NOMO-1 (cell line): ENCODE results near the gene GNAO1.

ENCODE experiments used
- DNase-seq, 2 experiments: peaks; one replicate each; lab custom pipeline; 2025; ENCODE audit not compliant: unreplicated experiment in 2 of 2; lab: John Stamatoyannopoulos, UW

The GNAO1 gene

DNA sequence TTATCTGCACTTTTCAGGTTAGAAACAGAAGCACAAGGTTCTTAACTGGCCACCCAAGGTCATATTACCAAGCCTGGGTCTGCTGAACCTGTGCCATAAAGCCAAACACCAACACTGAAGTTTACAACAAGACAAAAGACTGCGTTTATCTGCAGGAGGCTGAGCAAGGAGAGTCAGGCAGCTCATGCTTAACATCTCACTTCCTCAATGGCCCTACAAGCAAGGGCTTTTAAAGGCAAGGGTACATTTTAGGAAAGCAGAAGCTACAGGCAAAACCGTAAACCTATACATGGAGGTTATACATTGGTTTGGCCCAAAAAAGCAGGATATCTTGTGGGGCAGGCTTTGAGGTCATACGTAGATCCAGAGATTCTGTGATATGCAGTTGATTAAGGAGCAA lies 91.2 kb downstream of the GNAO1 start:
- peak; percentile 70 to 93 for DNase-seq

- no peak for DNase-seq
These were observed 93.2 kb downstream of the GNAO1 start for GRCh38 chr16:56284521-56284920.

GRCh38 chr16:56286809-56287208 lies 95.5 kb downstream of the GNAO1 start:
- no peak for DNase-seq

DNA sequence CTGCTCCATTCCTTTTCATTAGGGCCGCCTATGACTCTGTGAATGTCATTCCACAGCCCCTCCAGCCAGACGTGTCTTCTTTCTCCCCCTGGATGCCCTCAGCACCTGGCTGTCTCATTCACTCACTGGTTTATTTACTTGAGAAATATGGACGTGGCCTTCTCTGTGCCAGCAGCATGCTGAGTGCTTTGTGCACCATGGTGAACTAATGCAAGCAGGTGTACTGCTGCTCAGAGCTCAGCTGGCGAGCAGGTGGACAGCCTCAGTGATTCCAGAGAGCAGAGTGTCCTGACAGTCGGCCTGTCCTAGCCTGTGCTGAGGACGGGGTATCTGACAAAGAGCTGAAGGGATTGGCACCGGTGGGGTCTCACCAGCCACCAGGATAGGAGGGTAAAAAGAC lies 96.7 kb downstream of the GNAO1 start:
- DNase-seq, result no peak

- no peak for DNase-seq
These were observed 98.1 kb downstream of the GNAO1 start for GRCh38 chr16:56289416-56289815.

DNA sequence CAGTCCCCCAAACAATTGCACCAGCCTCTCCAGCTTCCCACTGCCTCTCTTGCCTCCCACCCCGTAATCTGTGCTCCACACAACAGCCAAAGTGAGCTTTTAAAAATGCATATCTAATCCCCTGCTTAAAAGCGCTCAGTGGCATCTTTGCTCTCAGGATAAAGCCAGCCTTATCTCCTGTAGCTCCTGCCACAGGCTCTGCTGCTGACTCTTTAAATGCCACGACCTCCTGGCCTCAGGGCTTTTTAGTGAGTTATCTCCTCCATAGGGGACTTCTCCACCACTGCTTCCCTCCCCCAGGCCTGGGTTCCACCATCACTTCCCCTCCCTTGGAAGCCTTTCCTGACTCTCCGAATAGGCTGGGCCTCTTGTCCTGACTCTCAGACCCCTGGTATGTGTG lies 98.6 kb downstream of the GNAO1 start:
- DNase-seq, result no peak

DNA sequence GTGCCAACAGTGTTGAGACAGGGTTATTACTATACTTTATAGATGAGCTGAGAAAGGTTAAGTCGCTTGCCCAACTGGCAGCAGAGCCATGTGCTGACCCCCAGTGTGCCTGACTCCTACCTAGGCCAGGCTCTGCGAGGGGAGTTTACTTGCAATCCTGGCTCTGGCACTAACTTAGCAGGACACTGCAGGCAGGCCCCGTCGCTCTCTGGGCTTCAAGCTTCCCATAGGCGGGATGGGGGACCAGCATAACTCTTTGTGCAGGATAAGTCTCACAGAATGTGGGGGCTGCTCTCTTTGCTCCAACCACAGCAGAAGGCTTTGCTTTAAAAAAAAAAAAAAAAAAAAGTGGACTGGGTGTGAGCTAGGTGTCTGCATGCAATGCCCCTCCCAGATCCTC lies 102.7 kb downstream of the GNAO1 start:
- no peak for DNase-seq

DNA sequence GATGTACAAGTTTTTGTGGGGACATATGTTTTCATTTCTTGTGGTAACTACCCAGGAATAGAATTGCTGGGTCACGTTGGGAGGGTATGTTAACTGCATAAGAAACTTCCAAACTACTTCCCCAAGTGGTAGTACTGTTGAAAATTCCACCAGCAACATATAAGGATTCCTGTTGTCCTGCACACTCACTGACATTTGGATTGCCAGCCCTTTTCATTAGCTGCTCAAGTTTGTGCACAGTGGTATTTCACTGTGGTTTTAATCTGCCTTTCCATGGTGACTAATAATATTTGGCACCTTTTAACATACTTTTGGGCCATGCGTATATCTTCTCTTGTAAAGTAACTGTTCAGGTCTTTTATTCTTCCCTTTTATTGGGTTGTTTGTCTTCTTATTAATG lies 103.3 kb downstream of the GNAO1 start:
- no peak for DNase-seq

DNA sequence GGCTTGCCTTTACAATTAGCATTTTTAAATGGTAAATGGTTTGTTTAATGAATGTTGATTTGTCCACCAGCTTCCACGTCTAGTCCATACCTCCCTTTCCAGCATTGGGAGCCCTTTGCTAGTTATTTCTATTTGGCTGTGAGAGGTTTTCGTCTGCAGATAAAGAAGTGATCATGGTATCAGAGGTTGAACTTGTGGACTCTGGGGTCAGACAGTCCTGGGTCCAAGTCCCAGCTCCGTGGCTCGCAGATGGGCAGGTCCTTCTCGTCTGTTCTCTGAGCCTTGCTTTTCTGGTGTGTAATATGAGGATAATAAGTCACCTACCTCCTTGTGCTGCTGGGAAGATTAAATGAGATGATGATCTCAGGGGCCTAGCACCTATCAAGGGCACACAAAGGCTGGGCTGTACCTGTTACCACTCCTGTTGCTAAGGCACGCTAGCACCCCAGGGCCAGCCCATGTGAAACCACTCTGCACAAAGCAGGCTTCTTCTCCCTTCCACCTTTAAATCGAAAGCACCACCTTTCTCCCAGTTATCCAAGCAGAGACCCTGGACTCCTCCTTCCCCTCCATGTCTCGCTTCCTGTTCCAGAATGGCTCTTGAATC lies 103.9 kb downstream of the GNAO1 start:
- DNase-seq, result no peak

DNA sequence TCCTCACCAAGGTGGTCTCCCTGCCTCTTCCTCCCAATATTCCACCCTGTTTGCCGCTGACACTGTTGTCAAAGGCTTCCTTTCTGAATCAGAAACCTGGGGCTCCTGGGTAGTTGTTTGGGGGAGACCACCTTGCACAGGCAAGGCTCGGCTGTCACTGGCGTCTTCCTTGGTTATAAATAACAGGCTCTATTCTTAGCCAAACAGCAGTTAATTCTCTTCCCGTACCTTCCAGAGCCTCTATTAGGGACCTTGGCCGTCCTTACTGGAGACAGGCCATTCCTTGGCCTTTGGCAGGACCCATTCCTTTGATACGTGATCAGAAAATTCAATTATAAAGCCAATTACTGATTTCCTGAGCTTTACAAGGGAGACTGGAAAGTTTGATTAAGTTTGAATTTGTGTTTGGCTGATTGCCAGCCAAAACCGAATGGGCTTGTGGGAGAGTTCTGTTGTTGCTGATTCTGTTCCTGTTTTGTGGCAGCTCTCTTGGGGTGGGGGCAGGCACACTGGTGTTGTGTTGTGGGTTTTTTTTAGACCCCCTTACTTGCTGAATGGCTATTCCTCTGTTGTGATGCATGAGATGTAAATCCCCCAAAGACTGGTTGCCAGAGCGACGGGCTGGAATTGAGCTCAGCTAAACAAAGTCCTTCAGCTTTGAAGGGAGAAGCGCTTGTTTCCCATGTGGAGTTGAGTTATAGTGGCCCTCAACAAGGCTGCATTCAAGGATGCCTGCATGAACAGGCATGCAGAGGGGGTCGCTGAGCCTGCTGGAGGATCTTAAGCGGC lies 104.6 kb downstream of the GNAO1 start:
- no peak for DNase-seq

- no peak for DNase-seq
These were observed 106.4 kb downstream of the GNAO1 start for GRCh38 chr16:56297684-56298083.

- DNase-seq, result no peak
These were observed 106.8 kb downstream of the GNAO1 start for GRCh38 chr16:56298116-56298515.

DNA sequence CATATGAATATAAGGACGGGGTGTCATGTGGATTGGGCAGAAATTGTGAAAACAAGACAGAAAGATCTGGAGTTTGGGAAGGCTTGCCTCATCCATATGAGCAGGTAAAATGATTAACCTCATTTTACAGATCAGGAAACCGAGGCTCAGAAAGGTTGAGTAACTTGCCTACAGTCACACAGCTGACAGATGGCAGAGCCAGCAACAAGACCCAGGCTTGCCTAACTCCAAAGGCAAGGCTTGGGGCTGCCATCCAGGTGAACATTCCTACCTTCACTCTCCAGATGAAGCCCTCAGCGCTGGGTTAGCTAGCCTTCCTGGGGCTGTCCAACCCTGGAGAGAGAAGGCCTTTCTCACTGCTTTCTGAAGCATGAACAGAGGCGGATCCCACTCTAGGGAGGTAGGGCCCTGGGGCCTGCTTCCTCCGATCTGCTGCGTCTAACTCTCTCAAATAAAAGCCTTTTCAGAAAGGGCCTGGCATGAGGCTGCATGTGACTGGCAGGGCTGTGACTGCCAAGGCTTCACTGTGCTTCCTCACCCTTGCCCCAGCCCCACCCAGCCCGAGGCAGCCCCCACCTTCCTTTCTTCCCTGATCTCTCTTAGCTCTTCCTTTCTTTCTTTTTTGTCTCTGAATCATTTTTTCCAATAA lies 107.8 kb downstream of the GNAO1 start:
- DNase-seq, result no peak

GRCh38 chr16:56300242-56300623 lies 108.9 kb downstream of the GNAO1 start:
- DNase-seq, result no peak

DNA sequence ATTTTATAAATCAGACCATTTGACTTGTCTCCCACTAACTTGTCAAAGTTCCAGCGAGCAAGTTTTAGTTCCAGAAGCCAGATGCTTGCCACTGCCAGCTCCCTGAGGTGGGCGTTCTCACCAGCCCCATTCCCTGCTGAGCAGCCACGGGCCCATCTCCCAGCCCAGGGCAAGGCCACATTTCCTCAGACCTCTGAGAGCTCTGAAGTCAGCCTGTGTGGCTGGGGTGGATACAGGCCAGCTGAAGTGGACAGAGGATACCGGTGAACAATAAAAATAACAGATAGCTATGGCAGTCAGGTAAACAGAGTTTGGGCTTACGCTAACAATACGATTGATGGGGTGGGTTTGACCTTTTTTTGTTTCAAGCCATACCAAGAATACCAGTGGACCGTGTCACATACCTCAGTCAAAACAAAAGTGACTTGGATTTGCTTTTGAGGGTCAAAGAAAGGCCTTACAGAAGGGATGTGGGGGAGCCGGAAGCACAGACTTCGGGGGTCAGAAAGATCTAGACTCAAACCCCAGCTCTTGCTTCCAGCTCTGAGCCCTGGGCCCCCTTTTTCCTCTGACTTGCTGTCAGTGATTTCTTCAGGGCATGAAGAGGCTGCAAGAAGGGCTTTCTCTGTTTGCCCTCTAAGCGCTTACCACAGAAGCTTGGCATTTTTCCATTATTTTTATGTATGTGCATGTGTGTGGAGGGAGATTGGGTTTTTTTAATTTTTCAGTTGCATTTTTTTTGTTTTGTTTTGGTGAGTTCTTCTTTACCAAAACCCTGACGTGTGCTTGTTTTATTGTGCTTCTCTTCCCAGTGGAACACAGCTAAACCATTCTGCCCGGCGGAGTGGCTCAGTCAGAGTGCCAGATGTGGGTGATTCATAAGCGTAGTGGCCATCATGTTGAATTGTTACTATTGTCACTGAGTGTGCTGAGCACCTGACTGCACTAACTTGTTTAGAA lies 109.9 kb downstream of the GNAO1 start:
- DNase-seq, result no peak

DNA sequence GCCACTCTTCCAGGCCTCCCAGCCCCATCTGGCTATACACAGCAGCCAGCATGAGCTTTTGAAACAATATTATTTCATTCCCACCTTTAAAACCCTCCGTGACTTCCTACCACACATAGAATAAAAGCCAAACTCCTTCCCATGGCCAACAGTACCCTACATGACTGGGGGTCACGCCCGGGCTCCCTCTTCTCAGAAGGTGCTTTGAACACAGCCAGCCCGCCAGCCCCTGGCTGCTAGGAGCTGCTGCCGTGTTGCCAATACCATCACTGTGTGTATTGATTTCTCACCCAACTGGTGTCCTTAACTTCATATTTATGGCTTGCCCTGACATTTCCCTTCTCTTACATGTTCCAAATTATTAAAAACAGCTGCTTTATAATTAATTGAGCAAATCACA lies 111.2 kb downstream of the GNAO1 start:
- DNase-seq, result no peak

GRCh38 chr16:56303066-56303715 lies 111.9 kb downstream of the GNAO1 start:
- no peak for DNase-seq

DNA sequence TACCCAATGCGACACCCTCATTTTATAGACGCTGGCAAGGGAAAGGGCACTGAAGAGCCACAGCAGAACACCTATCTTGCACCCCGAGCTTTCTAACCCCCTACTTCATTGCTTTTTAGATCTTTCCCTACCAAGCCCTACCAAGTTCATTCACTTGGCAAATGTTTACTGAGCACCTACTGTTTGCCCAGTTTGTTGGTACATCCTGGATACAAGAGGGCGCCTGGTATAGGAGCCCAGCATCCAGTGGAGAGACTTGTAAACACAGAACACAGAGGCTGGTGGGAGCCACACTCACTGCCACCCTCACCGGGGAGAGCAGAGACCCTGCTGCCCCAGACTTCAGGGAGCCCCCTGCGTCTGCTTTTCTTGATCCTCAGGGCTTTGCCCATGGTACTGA lies 112.6 kb downstream of the GNAO1 start:
- no peak for DNase-seq

GRCh38 chr16:56305956-56306565 lies 114.8 kb downstream of the GNAO1 start:
- no peak for DNase-seq
